ENCODE results near the gene GRID1.

DNA sequence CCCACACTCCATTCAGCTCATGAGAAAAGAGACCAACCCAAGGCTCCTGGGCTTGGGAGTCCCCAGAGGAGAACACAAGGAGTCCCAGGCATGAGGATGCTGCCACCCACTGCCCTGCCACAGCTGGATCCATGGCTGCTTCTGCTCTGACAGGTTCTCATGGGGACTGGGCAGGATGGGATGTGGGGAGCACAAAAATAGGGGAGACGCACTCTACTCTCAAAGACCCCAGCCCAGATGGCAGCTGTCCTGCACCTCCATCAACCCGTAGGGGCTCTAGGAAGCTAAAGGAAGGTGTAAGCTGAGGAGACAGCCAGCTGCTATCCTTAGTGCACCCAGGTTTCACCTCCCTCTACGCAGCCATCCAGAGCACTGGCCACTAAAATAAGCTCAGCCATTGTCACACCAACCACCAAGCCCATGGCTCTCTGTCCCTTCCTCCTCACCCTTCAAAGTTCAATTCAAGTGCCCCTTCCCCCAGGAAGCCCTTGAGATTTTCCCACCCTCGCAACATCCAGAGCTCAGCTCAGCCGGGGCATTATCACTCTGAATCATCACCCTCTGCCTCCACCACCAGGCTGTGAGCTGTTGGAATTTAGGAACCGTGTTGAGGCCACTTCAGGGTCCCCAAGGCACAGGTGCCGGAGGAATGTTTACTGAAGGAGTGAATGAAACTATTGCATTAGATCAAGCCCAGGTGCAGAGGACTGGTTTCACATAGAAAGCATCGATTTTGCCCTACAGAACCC, 142.1 kb downstream of the GRID1 start:
- TF ChIP-seq POLR2AphosphoS5 (IDR thresholded peaks at IDR 0.05; ENCODE audit: borderline replicate concordance, low read depth, low read length) = no peak
- TF ChIP-seq EZH2 (IDR thresholded peaks at IDR 0.05) = no peak
- TF ChIP-seq FOXP2 (optimal IDR thresholded peaks at IDR 0.05; ENCODE audit: control extremely low read depth, extremely low read length, insufficient read depth) = no peak
